C4-2B (cell line): ENCODE measurements around the gene BORCS5.

ENCODE experiments used
- ZFX ChIP-seq: fragments of 450-650 bp; IDR thresholded peaks from 2 replicates; pipeline ENCODE4 v1.6.1; 2017
- TF ChIP-seq, protein P1 (sequence below): fragments of 450-650 bp; conservative IDR thresholded peaks from 2 replicates; pipeline ENCODE4 v1.5.1; 2017; ENCODE audit warnings: mild to moderate bottlenecking

DNA sequence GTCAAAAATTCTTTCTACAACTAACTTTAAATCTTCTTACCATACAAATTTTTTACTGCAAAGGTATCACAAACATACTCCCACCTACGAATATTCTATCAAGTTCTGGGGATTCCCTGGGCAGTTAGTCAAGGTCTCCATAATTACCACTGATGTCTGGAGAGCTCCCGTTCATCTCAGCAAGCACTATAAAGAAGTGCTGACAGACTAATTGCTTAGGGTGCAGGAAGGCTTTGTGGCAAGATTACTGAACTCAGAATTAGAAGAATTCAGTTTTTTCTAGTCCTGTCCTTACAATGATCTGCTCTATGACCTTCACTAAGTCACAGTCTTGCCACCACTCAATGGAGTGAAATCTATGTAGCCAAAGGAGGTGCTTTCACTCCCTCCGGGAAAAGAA, 144.2 kb downstream of the BORCS5 start:
- TF ChIP-seq, protein P1, sequence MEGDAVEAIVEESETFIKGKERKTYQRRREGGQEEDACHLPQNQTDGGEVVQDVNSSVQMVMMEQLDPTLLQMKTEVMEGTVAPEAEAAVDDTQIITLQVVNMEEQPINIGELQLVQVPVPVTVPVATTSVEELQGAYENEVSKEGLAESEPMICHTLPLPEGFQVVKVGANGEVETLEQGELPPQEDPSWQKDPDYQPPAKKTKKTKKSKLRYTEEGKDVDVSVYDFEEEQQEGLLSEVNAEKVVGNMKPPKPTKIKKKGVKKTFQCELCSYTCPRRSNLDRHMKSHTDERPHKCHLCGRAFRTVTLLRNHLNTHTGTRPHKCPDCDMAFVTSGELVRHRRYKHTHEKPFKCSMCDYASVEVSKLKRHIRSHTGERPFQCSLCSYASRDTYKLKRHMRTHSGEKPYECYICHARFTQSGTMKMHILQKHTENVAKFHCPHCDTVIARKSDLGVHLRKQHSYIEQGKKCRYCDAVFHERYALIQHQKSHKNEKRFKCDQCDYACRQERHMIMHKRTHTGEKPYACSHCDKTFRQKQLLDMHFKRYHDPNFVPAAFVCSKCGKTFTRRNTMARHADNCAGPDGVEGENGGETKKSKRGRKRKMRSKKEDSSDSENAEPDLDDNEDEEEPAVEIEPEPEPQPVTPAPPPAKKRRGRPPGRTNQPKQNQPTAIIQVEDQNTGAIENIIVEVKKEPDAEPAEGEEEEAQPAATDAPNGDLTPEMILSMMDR = no peak
- no peak for TF ChIP-seq ZFX
